LNCaP clone FGC (cell line): Measurements from ENCODE around the gene KCNG3.
"Not testable (repeated sequence)": the region's sequence is repeated elsewhere in the genome, so short reads cannot be mapped to it uniquely, and the experiment has no call there.

ENCODE experiments used
- DNase-seq: peaks from one replicate; pipeline ENCODE4 v3.0.0-alpha.2; 2011; ENCODE audit warnings: low read depth
- H3K4me3 ChIP-seq: 2 replicates; pipeline ENCODE4 v1.5.1; 2011; ENCODE audit warnings: mild to moderate bottlenecking, low read depth, low read length, control low read depth
- TF ChIP-seq, protein P1 (sequence below): IDR thresholded peaks from 2 replicates; pipeline ENCODE4 v1.5.1; 2012; ENCODE audit warnings: mild to moderate bottlenecking; ENCODE audit not compliant: control insufficient read depth, insufficient read depth; ENCODE audit errors: extremely low read depth

The KCNG3 gene

DNA sequence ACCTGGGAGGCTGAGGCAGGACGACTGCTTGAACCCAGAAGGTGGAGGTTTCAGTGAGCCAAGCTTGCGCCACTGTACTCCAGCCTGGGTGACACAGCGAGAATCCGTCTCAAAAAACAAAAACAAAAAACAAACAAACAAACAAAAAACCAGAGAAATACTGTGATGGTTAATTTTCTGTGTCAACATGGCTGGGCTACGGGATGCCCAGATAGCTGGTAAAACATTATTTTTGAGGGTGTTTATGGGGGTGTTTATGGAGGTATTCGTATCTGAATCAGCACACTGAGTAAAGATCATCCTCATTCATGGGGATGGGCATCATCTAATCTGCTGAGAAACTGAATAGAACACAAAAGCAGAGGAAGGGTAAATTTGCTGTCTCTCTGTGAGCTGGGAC is 92.0 kb downstream of the KCNG3 start:
- TF ChIP-seq, protein P1, sequence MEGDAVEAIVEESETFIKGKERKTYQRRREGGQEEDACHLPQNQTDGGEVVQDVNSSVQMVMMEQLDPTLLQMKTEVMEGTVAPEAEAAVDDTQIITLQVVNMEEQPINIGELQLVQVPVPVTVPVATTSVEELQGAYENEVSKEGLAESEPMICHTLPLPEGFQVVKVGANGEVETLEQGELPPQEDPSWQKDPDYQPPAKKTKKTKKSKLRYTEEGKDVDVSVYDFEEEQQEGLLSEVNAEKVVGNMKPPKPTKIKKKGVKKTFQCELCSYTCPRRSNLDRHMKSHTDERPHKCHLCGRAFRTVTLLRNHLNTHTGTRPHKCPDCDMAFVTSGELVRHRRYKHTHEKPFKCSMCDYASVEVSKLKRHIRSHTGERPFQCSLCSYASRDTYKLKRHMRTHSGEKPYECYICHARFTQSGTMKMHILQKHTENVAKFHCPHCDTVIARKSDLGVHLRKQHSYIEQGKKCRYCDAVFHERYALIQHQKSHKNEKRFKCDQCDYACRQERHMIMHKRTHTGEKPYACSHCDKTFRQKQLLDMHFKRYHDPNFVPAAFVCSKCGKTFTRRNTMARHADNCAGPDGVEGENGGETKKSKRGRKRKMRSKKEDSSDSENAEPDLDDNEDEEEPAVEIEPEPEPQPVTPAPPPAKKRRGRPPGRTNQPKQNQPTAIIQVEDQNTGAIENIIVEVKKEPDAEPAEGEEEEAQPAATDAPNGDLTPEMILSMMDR = no peak
- H3K4me3 ChIP-seq = no peak overlapping the region
- no peak for DNase-seq

DNA sequence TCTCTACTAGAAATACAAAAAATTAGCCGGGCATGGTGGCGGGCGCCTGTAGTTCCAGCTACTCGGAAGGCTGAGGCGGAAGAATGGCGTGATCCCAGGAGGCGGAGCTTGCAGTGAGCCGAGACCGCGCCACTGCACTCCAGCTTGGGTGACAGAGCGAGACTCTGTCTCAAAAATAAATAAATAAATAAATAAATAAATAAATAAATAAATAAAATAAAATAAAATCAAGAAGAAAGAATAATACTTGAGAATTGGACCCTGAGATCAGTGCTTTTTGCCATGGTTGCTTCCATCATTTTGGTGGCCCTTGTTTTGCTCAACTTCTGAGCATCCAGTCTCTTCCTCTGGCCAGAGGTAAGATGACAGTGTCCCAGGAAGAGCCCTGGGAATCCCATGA is 95.7 kb downstream of the KCNG3 start:
- not testable (repeated sequence) for H3K4me3 ChIP-seq, DNase-seq

DNA sequence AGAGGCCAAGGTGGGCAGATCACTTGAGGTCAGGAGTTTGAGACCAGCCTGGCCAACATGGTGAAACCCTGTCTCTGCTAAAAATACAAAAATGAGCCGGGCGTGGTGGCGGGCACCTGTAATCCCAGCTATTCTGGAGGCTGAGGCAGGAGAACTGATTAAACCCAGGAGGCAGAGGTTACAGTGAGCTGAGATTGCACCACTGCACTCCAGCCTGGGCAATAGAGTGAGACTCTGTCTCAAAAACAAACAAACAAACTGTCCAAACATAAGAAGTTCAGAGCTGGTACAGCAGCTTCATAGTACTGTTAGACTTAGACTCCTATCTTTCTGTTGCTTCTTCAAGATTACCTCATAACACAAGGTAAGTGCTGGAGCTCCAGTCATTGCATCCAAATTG is 100.5 kb downstream of the KCNG3 start:
- not testable (repeated sequence) for H3K4me3 ChIP-seq, DNase-seq

DNA sequence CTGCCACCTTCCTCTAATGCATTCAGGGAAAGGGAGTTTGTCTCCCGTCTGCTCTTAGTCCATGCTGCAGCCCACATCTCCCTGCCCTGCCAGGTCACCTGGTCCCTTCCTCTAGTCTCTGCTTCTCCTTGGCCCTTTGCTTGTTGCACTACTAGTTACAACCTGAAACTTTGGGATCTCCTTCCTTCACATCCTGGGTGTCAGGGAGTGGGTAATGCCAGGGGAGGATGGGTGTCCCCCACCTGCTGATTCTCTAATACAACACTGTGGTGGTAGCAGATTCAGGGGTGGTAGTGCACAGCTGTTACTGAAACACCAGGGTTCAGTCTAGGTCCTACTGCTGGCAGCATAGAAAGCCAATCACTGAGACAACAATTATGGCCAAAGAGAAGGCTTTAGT is 101.6 kb downstream of the KCNG3 start:
- TF ChIP-seq, protein P1 = no peak
- DNase-seq = no peak

More for the DNA sequence above, 101.6 kb downstream of the KCNG3 start:
- H3K4me3 ChIP-seq = no peak overlapping the region
